K562 (cell line): ENCODE data around the gene ARHGEF10L. TPM values are rescaled to one million over a fixed set of nuclear protein-coding genes. Genes with fewer than 3 reads are reported as not detected.

Experiments
- ATAC-seq: fragments of 200-7000 bp; cut with Tn5 transposase; 3 replicates; pipeline ENCODE4 v1.9.1; 2020; ENCODE audit warnings: moderate library complexity
- BruUV-seq: library from RNA; stranded (reverse); fragments of 400-500 nt; replicated peaks from 2 replicates; lab custom pipeline; 2021; lab: Mats Ljungman, UMichigan
- CTCF ChIA-PET: fragments of 300-600 bp; formaldehyde crosslinking; extraction: SDS; loops from one replicate; lab custom pipeline; 2021; ENCODE audit warnings: low intra/inter-chr PET ratio; lab: Yijun Ruan, JAX
- POLR2A ChIA-PET: fragments of 300-600, 350-650 bp; sonication (Branson Sonifier 250); formaldehyde crosslinking; extraction: SDS; loops from one replicate; lab custom pipeline; 2021; ENCODE audit warnings: antibody characterized with exemption, inconsistent platforms; lab: Yijun Ruan, JAX
- DNase-seq, 4 experiments: peaks; one replicate each; pipeline versions ENCODE4 v3.0.0 to v3.0.0-alpha.2; 2011 to 2018; ENCODE audit warnings: low spot score in 3 of 4, mixed read lengths in 3 of 4; ENCODE audit errors: extremely low read depth in 1 of 4
- FAIRE-seq: peaks from 2 replicates; lab custom pipeline; 2011; peaks lifted over from hg19 to GRCh38; lab: Jason Lieb, UNC
- H2AFZ ChIP-seq: 2 replicates; pipeline ENCODE4 v1.6.0; 2011; ENCODE audit warnings: low read depth, low read length, control low read depth, inconsistent platforms
- H3K27ac ChIP-seq: fragments of 200-600 bp; 3 replicates; pipeline ENCODE4 v1.8.0; 2011; ENCODE audit warnings: low read depth, mild to moderate bottlenecking, control low read depth, inconsistent platforms, low read length, moderate library complexity, mixed read lengths; ENCODE audit errors: extremely low read depth
- H3K27me3 ChIP-seq, 2 experiments: fragments of 300-600 bp in 1 of 2; 2 replicates in 1 of 2; 3 replicates in 1 of 2; pipeline versions ENCODE4 v1.6.0 to v1.8.0; 2011; ENCODE audit warnings: inconsistent platforms in 2 of 2, low read length in 2 of 2, mild to moderate bottlenecking in 1 of 2, mixed read lengths in 1 of 2, moderate library complexity in 1 of 2; ENCODE audit not compliant: control insufficient read depth in 2 of 2, insufficient read depth in 2 of 2
- H3K36me3 ChIP-seq: fragments of 300-600 bp; 3 replicates; pipeline ENCODE4 v1.8.0; 2011; ENCODE audit warnings: mild to moderate bottlenecking, low read length, inconsistent platforms; ENCODE audit not compliant: control insufficient read depth, insufficient read depth
- H3K4me1 ChIP-seq, 2 experiments: fragments of 200-600 bp in 1 of 2; replicated peaks in 1 of 2; 2 replicates in 1 of 2; 3 replicates in 1 of 2; pipeline versions ENCODE4 v1.5.1 to v1.8.0; 2011; ENCODE audit warnings: inconsistent platforms in 2 of 2, low read length in 2 of 2, mild to moderate bottlenecking in 1 of 2, mixed read lengths in 1 of 2, moderate library complexity in 1 of 2; ENCODE audit not compliant: control insufficient read depth in 2 of 2, insufficient read depth in 2 of 2
- H3K4me2 ChIP-seq: 2 replicates; pipeline ENCODE4 v1.6.1; 2011; ENCODE audit warnings: low read length, control low read depth, inconsistent platforms, mixed read lengths; ENCODE audit not compliant: insufficient read depth
- H3K4me3 ChIP-seq: fragments of 200-600 bp; sonication (generic), shearing (Covaris generic); 2 replicates; pipeline ENCODE4 v1.5.1; 2016; ENCODE audit warnings: control low read depth, inconsistent platforms
- H3K79me2 ChIP-seq: fragments of 200-600 bp; 3 replicates; pipeline ENCODE4 v1.8.0; 2011; ENCODE audit warnings: low read length, inconsistent platforms; ENCODE audit not compliant: control insufficient read depth, insufficient read depth
- H3K9ac ChIP-seq, 2 experiments: 2 replicates each; pipeline versions ENCODE4 v1.6.0 to v1.6.1; 2011; ENCODE audit warnings: low read depth in 2 of 2, low read length in 2 of 2, control low read depth in 1 of 2, inconsistent platforms in 1 of 2, mild to moderate bottlenecking in 1 of 2, mixed read lengths in 1 of 2; ENCODE audit not compliant: insufficient read depth in 1 of 2
- H3K9me1 ChIP-seq: one replicate; pipeline ENCODE4 v1.6.0; 2011; ENCODE audit warnings: inconsistent platforms, mild to moderate bottlenecking, low read length, moderate library complexity; ENCODE audit not compliant: control insufficient read depth, insufficient read depth
- H3K9me3 ChIP-seq: replicated peaks from 2 replicates; pipeline ENCODE4 v1.5.1; 2011; ENCODE audit warnings: low read depth, low read length, inconsistent platforms; ENCODE audit not compliant: control insufficient read depth, insufficient read depth
- H4K20me1 ChIP-seq: replicated peaks from 2 replicates; pipeline ENCODE4 v1.6.1; 2011; ENCODE audit warnings: low read length, inconsistent platforms, mixed read lengths; ENCODE audit not compliant: control insufficient read depth, insufficient read depth
- BRD9 ChIP-seq: fragments of 450-650 bp; IDR thresholded peaks from 2 replicates; pipeline ENCODE4 v1.6.1; 2018; ENCODE audit warnings: low read depth; ENCODE audit not compliant: partially characterized antibody
- CEBPZ ChIP-seq: fragments of 150-350 bp; IDR thresholded peaks from 2 replicates; pipeline ENCODE4 v1.6.1; 2014; ENCODE audit warnings: low read depth, mild to moderate bottlenecking, low read length, borderline replicate concordance
- E2F4 ChIP-seq: sonication (generic); formaldehyde crosslinking; IDR thresholded peaks from 2 replicates; pipeline ENCODE4 v1.8.0; 2022; ENCODE audit warnings: mild to moderate bottlenecking, low read depth, missing genetic modification reagents
- ETV1 ChIP-seq: fragments of 450-650 bp; conservative IDR thresholded peaks from 2 replicates; pipeline ENCODE4 v1.6.1; 2016; ENCODE audit warnings: missing genetic modification characterization, control low read depth, low read depth, missing compliant biosample characterization
- KLF10 ChIP-seq: fragments of 250-450 bp; sonication (Bioruptor Pico); IDR thresholded peaks from 2 replicates; pipeline ENCODE4 v1.6.1; 2021; ENCODE audit warnings: matching md5 sums
- NR3C1 ChIP-seq: sonication (generic); formaldehyde crosslinking; IDR thresholded peaks from 2 replicates; pipeline ENCODE4 v1.8.1; 2022; ENCODE audit warnings: missing genetic modification reagents
- RFX5 ChIP-seq: IDR thresholded peaks from 2 replicates; pipeline ENCODE4 v1.6.1; 2011; ENCODE audit warnings: low read depth, mild to moderate bottlenecking, improper control_type of control experiment, low read length
- SMAD2 ChIP-seq: fragments of 150-350 bp; IDR thresholded peaks from 2 replicates; pipeline ENCODE4 v1.6.1; 2014; ENCODE audit warnings: low read depth, mild to moderate bottlenecking, low read length
- ZBTB8A ChIP-seq: fragments of 450-650 bp; IDR thresholded peaks from 2 replicates; pipeline ENCODE4 v1.6.1; 2018; ENCODE audit warnings: mild to moderate bottlenecking, moderate library complexity; ENCODE audit not compliant: partially characterized antibody
- ZNF311 ChIP-seq: fragments of 250-450 bp; sonication (Bioruptor Pico); IDR thresholded peaks from 2 replicates; pipeline ENCODE4 v1.4.0; 2020; ENCODE audit warnings: mild to moderate bottlenecking, moderate library complexity
- ZNF696 ChIP-seq: fragments of 250-450 bp; sonication (Bioruptor Pico); conservative IDR thresholded peaks from 2 replicates; pipeline ENCODE4 v1.4.0; 2020; ENCODE audit warnings: mild to moderate bottlenecking, moderate library complexity
- ZNF766 ChIP-seq: fragments of 200-800 bp; sonication (Bioruptor generic); conservative IDR thresholded peaks from 2 replicates; pipeline ENCODE4 v1.6.1; 2016; ENCODE audit warnings: missing genetic modification characterization, missing compliant biosample characterization
- WGBS: fragments of 100-300 bp; shearing (Covaris generic); methylation state at CpG from one replicate; pipeline ENCODE4 v1.1.6; 2016; ENCODE audit warnings: low coverage, mixed read lengths; ENCODE audit not compliant: insufficient coverage; ENCODE audit errors: missing lambda C conversion rate; 5-methylcytosine and 5-hydroxymethylcytosine counted together
- in situ Hi-C: fragments of 300-500 bp; cut with MboI; formaldehyde crosslinking; loops from 4 replicates; pipeline ENCODE4 v1.15.0; 2018; ENCODE audit warnings: inconsistent platforms, mixed read lengths
- intact Hi-C: fragments of 100-400 bp; cut with micrococcal nuclease; formaldehyde crosslinking; loops from 2 replicates; pipeline ENCODE4 v1.14.2; 2022
- polyA plus RNA-seq, 8 experiments: library from polyadenylated mRNA; depleted of rRNA in 4 of 8; stranded (reverse) in 5 of 8; unstranded in 3 of 8; fragments of >200 nt; fragmentation: Nextera tagmentation in 2 of 8; fragmentation: Illumina TruSeq in 1 of 8; extraction: Ambion mirVana in 2 of 8; extraction: Trizol in 1 of 8; gene quantifications; 2 replicates each; pipeline versions ENCODE4 v1.2.1 to v1.2.3, GENCODE V29; 2011 to 2014; ENCODE audit warnings: inconsistent platforms in 1 of 8, missing spikeins in 1 of 8
- total RNA-seq, 7 experiments: library from RNA; depleted of rRNA in 6 of 7; stranded (reverse); fragments of >200 nt in 6 of 7; fragmentation: Illumina TruSeq in 2 of 7; extraction: Trizol in 2 of 7; gene quantifications; 2 replicates each; pipeline versions ENCODE4 v1.2.1 to v1.2.3, GENCODE V29; 2011 to 2021; ENCODE audit warnings: low replicate concordance in 1 of 7
- TF ChIP-seq, protein P1 (sequence below): sonication (generic); formaldehyde crosslinking; IDR thresholded peaks from 2 replicates; pipeline ENCODE4 v1.8.0; 2023; ENCODE audit warnings: mild to moderate bottlenecking, missing genetic modification reagents
- TF ChIP-seq, protein P2 (sequence below): fragments of 450-650 bp; conservative IDR thresholded peaks from 2 replicates; pipeline ENCODE4 v1.6.1; 2016; ENCODE audit warnings: missing genetic modification characterization, low read depth, mild to moderate bottlenecking, missing compliant biosample characterization, moderate library complexity

Gene ARHGEF10L
- total and polyA plus RNA-seq, 9 of the 15 experiments (the other 6 are each of a cell fraction or from before 2014, with no cell fraction given): 0.09 to 0.13 TPM; not detected in 7

- ATAC-seq: no peak
Observed at GRCh38 chr1:17636612-17637011, 97.1 kb downstream of the ARHGEF10L start.

More at GRCh38 chr1:17636612-17637011, 97.1 kb downstream of the ARHGEF10L start:
- Histone ChIP-seq H3K4me1 (no peaks in the 10 kb centered on the region; a peak in 3 of 5 replicates), H3K9me1 (no peaks in the 10 kb centered on the region), H4K20me1 (peaks cover 15% of the 10 kb centered on the region), H3K4me2 (no peak overlapping the region), H3K27ac (no peak overlapping the region), H3K9me3 (no peaks in the 10 kb centered on the region), H3K27me3 (peaks cover 10 to 55% of the 10 kb centered on the region in 2 experiments; a peak in 4 of 5 replicates), H3K36me3 (no peaks in the 10 kb centered on the region), H3K4me3 (no peak overlapping the region), H3K9ac (no peak overlapping the region), H2AFZ (no peak overlapping the region)
- WGBS: 0% methylated on average over 3 of the region's 3 CpGs
- no TSS peak for BruUV-seq
- POLR2A ChIA-PET: interaction anchor here (1.2 kb wide), 1 partner anchor 73 kb away, joined by 4 read pairs; no protein-coding TSS in a partner anchor
- DNase-seq: no peak
- FAIRE-seq: no peak
- intact Hi-C loops: no loop called here
- no peak for TF ChIP-seq BRD9
- TF ChIP-seq CEBPZ: no peak
- no peak for TF ChIP-seq E2F4 (CRISPR knock-in tag)
- TF ChIP-seq ZNF766 (CRISPR knock-in tag): no peak
- TF ChIP-seq, protein P1, sequence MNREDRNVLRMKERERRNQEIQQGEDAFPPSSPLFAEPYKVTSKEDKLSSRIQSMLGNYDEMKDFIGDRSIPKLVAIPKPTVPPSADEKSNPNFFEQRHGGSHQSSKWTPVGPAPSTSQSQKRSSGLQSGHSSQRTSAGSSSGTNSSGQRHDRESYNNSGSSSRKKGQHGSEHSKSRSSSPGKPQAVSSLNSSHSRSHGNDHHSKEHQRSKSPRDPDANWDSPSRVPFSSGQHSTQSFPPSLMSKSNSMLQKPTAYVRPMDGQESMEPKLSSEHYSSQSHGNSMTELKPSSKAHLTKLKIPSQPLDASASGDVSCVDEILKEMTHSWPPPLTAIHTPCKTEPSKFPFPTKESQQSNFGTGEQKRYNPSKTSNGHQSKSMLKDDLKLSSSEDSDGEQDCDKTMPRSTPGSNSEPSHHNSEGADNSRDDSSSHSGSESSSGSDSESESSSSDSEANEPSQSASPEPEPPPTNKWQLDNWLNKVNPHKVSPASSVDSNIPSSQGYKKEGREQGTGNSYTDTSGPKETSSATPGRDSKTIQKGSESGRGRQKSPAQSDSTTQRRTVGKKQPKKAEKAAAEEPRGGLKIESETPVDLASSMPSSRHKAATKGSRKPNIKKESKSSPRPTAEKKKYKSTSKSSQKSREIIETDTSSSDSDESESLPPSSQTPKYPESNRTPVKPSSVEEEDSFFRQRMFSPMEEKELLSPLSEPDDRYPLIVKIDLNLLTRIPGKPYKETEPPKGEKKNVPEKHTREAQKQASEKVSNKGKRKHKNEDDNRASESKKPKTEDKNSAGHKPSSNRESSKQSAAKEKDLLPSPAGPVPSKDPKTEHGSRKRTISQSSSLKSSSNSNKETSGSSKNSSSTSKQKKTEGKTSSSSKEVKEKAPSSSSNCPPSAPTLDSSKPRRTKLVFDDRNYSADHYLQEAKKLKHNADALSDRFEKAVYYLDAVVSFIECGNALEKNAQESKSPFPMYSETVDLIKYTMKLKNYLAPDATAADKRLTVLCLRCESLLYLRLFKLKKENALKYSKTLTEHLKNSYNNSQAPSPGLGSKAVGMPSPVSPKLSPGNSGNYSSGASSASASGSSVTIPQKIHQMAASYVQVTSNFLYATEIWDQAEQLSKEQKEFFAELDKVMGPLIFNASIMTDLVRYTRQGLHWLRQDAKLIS (CRISPR knock-in tag): no peak
- TF ChIP-seq RFX5: no peak
- TF ChIP-seq ZBTB8A: no peak
- no peak for TF ChIP-seq KLF10 (CRISPR knock-in tag)
- TF ChIP-seq SMAD2: no peak
- TF ChIP-seq, protein P2, sequence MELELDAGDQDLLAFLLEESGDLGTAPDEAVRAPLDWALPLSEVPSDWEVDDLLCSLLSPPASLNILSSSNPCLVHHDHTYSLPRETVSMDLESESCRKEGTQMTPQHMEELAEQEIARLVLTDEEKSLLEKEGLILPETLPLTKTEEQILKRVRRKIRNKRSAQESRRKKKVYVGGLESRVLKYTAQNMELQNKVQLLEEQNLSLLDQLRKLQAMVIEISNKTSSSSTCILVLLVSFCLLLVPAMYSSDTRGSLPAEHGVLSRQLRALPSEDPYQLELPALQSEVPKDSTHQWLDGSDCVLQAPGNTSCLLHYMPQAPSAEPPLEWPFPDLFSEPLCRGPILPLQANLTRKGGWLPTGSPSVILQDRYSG (tag): no peak
- TF ChIP-seq NR3C1 (CRISPR knock-in tag): no peak
- no peak for TF ChIP-seq ZNF311 (CRISPR knock-in tag)
- no peak for TF ChIP-seq ZNF696 (CRISPR knock-in tag)
- TF ChIP-seq ETV1 (tag): no peak
- TF ChIP-seq, all 486 proteins: peak for 0
- in situ Hi-C loops: no loop called here
- CTCF ChIA-PET: no interaction called here
- no peaks in the 10 kb centered on the region for H3K79me2 ChIP-seq
